Right cardiac atrium (tissue), 5 donors: ENCODE results near the gene TMEM45A. TPM values are rescaled to one million over a fixed set of nuclear protein-coding genes. Genes with fewer than 3 reads are reported as not detected.
A peak's percentile ranks its signal among the peaks of the same experiment; 100 is the strongest.

Source experiments
- ATAC-seq, 2 donors: fragments of 200-7000 bp; cut with Tn5 transposase; one replicate each; pipeline versions ENCODE4 v1.8.0 to v1.9.1; 2020; ENCODE audit warnings: moderate library complexity in 2 of 2, mild to moderate bottlenecking in 1 of 2
- DNase-seq, 3 donors: peaks; one replicate each; pipeline ENCODE4 v3.0.0-alpha.2; 2020
- H3K27ac ChIP-seq: one replicate; pipeline ENCODE4 v1.5.1; 2013; ENCODE audit warnings: mild to moderate bottlenecking, low read length, control low read depth, moderate library complexity
- H3K27me3 ChIP-seq: one replicate; pipeline ENCODE4 v1.6.1; 2013; ENCODE audit not compliant: control insufficient read depth, insufficient read depth
- H3K4me1 ChIP-seq: one replicate; pipeline ENCODE4 v1.6.1; 2013; ENCODE audit warnings: low read length; ENCODE audit not compliant: control insufficient read depth, insufficient read depth
- H3K4me3 ChIP-seq: one replicate; pipeline ENCODE4 v1.5.1; 2013; ENCODE audit warnings: low read length, control low read depth
- H3K9me3 ChIP-seq: one replicate; pipeline ENCODE4 v1.6.1; 2013; ENCODE audit warnings: low read length; ENCODE audit not compliant: control insufficient read depth
- whole genome bisulfite sequencing: extraction: QIAGEN DNeasy Blood & Tissue Kit; methylation state at CpG from one replicate; pipeline ENCODE4 v1.1.7; 2013; 5-methylcytosine and 5-hydroxymethylcytosine counted together
- intact Hi-C, 4 donors: fragments of 100-400 bp; cut with DNase I; formaldehyde crosslinking; loops; one replicate each; pipeline versions ENCODE4 v1.11.0 to v1.14.0; 2022 to 2023
- polyA plus RNA-seq: library from polyadenylated mRNA; stranded (reverse); fragments of 200-250 nt; gene quantifications from one replicate; pipeline ENCODE4 v1.2.3, GENCODE V29; 2013
- total RNA-seq, 4 donors: library from RNA; stranded (reverse); fragmentation: NEBNext Ultra II Directional; extraction: Animal tissue kit (Norgen Biotek cat#: 25700); gene quantifications; one replicate each; pipeline ENCODE4 v1.2.1, GENCODE V29; 2021
- donor health status: healthy with polysubstance abuse.
- donor health status: DM: no; HTN: yes; CAD: no.
- donor health status: DM: no; HTN: no; CAD: no.
- donor health status: DM: no; HTN: yes; CAD: no; lungs with severe emphysema.
- donor health status: DM: yes; HTN: yes; CAD: no.

TMEM45A gene
- total and polyA plus RNA-seq, 5 donors = 7.6 to 21.0 (median 13.2) TPM

DNA sequence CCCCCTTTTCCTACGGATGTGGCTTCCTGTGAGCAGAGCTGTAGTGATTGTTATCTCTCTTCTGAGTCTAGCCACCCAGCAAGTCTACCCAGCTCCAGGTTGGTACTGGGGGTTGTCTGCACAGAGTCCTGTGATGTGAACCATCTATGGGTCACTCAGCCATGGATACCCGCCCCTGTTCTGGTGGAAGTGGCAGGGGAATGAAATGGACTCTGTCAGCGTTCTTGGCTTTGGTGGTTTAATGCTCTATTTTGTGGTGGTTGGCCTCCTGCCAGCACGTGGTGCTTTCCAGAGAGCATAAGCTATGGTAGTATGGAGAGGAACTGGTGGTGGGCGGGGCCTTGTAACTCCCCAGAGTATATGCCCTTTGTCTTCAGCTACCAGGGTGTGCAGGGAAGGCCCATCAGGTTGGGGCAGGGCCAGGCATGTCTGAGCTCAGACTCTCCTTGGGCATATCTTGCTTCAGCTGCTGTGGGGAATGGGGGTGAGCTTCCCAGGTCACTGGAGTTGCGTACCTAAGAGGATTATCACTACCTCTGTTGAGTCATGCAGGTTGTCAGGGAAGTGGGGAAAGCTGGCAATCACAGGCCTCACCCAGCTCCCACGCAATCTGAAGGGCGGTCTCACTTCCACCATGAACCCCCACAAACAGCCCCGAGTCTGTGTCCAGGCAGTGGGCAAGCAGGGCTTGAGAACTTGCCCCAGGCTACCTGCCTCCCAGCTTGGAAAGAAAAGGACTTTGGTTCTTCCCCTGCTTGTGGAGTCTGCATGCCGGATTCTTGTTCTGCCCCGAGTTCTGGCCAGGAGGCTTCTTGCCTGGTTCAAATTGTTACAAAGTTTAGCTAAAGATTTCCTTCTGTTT is 108.0 kb downstream of the TMEM45A start:
- ATAC-seq = no peak
- no peak for DNase-seq
- no peak overlapping the region for H3K27ac ChIP-seq
- WGBS = 76% methylated on average over 11 of the region's 11 CpGs
- no peak overlapping the region for H3K4me3 ChIP-seq
- no peaks in the 10 kb centered on the region for H3K4me1 ChIP-seq
- intact Hi-C loops = no loop called here
- H3K9me3 ChIP-seq = no peaks in the 10 kb centered on the region
- H3K27me3 ChIP-seq = no peaks in the 10 kb centered on the region

DNA sequence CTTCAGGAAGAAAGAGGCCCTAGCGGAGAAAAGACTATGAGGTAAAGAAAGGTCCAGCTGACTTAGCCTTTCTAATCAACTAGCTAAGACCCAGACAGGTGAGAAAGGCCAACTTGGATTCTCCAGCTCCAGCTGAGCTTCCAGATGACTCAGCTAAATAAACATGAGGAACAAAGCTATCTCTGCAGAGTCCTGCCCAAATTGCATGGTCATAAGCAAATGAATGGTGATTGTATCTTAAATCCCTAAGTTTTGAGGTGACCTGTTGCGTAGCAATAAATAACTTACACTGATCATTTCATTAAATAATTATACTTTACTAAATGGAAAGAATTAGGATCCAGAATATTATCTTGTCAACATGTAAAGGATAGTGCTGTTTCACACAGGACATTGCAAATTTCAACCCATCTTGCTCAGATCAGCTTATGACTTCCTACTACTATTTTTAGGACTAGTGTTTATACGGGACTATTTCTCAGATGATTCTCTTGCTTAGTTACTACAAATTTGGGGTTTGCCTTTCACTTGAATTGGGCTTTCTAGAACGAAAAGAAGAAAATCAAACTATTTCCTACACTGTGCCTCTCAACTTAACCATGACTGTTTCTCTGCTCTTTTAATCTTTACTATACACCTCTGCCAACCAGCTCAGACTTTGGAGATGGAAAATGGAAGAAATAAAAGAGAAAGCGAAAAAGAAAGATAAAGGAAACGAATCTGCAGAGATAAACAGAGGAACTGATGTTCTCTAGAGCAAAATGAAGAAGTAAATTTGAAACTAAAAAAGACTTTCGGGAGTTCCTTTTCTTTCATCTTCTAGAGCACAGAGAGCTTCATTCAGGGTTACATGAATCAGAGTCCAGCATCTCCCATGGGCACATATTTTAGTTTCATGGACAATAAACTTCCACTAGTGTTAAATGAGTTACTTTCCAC is 110.4 kb downstream of the TMEM45A start:
- Histone ChIP-seq H3K27ac (no peak overlapping the region), H3K27me3 (no peaks in the 10 kb centered on the region), H3K9me3 (no peaks in the 10 kb centered on the region), H3K4me3 (no peak overlapping the region), H3K4me1 (no peaks in the 10 kb centered on the region)
- ATAC-seq = no peak
- WGBS = 49% methylated on average over 7 of the region's 7 CpGs
- intact Hi-C loops = no loop called here
- no peak for DNase-seq

DNA sequence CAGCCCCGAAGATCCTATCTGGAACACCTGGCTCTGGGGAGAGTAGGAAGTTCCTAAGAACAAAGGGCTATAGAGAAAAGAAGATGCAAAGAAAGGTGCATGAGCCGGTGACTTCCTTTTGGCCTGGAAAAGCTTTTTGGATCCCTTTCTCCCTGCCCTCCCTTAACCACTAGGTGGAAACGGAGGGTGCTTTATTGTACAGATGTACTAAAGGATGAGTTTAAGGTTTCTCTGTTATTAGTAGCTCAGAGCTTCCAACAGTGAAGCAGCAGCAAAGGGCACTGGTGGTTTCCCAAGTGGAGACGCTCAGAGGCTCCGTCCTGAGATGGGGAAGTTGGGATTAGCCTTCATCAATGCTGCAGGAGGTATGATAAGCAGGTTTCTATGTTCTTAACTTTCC is 111.0 kb downstream of the TMEM45A start:
- Histone ChIP-seq H3K27ac (no peak overlapping the region), H3K4me1 (no peaks in the 10 kb centered on the region), H3K27me3 (no peaks in the 10 kb centered on the region), H3K9me3 (no peaks in the 10 kb centered on the region), H3K4me3 (no peak overlapping the region)
- DNase-seq (no peak), ATAC-seq (peak; percentile 21 to 45)
- intact Hi-C loops = no loop called here
- 43% methylated on average over 5 of the region's 5 CpGs for WGBS

DNA sequence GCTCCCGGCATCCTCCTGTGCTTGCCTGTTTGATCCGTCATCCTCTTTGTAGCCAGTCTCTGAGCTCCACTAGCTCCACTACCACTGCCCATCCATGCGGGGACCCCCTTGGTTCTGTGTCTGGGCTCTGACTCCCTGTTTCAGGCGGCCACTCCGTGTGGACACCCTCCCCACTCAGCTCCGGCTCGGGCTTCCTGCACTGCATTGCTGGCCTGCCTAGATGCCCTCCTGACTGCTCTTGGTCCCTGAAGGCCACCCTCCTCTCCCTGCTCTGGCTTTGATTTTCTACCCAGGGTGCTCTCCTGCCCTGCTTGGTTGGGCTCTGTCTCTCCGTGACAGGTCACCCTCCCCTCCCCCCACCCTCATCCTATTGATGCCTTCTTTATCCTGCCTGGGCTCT is 112.9 kb downstream of the TMEM45A start:
- 77% methylated on average over 8 of the region's 8 CpGs for WGBS
- DNase-seq (peak in 1 of 3 donors; percentile 44), ATAC-seq (no peak)
- Histone ChIP-seq H3K27ac (no peak overlapping the region), H3K4me3 (no peak overlapping the region), H3K9me3 (no peaks in the 10 kb centered on the region), H3K27me3 (no peaks in the 10 kb centered on the region), H3K4me1 (no peaks in the 10 kb centered on the region)
- intact Hi-C loops = no loop called here

DNA sequence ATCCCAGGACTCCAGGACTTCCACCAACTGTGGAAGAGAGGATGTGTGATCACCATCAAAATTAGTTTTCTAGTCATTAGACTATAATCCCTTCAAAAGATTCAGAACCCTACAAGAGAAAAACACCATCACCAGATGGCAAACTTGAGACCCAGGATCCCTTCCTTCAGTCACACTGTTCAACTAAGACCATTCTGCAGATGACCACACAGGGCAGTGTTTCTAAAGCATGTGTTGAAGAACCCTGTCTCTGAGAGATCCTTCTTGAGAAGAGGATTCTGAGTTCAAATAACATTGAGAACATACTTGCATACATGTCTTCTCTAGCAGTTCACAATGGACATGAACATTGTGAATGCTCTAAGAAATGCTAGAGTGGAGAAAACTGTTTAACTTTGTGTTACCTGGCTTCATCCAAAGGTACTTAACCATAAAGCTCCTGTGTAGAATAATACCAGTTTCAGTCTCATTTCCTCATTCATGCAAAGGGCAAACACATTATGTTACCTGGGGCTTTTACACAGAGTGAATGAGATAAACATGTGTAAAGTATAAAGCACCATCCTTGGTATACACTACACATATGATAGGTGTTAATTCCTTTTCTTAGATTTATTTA is 114.6 kb downstream of the TMEM45A start:
- ATAC-seq = no peak
- DNase-seq = no peak
- Histone ChIP-seq H3K27me3 (no peaks in the 10 kb centered on the region), H3K27ac (no peak overlapping the region), H3K9me3 (no peaks in the 10 kb centered on the region), H3K4me3 (no peak overlapping the region), H3K4me1 (no peaks in the 10 kb centered on the region)
- intact Hi-C loops = no loop called here

DNA sequence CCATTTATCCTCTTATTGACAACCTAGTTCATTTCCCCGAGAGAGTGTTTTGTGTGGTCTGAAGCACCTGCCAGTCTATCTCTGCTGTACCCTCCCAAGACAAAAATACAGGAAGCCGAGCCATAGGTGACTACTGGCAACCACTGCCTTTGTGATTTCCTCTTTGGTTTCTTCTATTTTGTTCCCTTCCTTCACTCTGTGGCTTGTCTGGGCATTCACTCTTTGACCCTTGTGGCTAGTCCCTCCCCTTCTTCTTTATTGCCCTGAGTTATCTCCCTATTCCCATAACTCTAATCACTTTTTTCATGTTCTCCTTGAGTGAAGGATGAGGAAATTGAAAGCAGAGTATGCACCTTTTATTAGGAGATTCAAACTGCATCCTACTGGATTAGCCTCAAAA is 116.9 kb downstream of the TMEM45A start, which contains the start of gene ADGRG7:
Gene ADGRG7, plus strand, starts transcription at position 297 of the 400 bp plus-strand sequence. CDS start 256 bp downstream, outside the sequence.
- Histone ChIP-seq H3K27ac (no peak within 1 kb of the TSS), H3K27me3 (no peaks in the 10 kb centered on the region), H3K4me1 (no peaks in the 10 kb centered on the region), H3K9me3 (no peaks in the 10 kb centered on the region), H3K4me3 (no peak within 1 kb of the TSS)
- WGBS = 55% methylated on average over 2 of the region's 2 CpGs
- DNase-seq = no peak
- ATAC-seq = no peak
- intact Hi-C loops = no loop called here

DNA sequence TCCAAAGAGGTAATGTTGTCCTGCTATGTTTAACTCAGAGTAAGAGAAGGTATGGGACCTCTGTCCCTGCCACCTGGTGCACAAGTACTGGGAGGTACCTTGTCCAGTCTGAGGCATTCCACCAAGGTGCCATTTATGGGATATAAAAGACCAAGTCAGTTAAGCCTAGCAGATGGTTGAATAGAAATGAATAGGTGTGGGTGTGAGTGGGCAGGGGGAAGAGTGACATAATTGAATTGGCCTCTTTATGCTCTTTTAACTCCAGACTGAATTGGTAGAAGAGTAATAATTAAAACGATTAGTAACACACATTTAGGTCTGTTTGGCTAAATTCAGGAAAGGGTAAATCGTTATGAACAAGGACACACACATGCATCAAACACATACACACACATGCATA is 117.5 kb downstream of the TMEM45A start:
- Histone ChIP-seq H3K9me3 (no peaks in the 10 kb centered on the region), H3K4me1 (no peaks in the 10 kb centered on the region), H3K27ac (no peak overlapping the region), H3K4me3 (no peak overlapping the region), H3K27me3 (no peaks in the 10 kb centered on the region)
- 74% methylated on average over 2 of the region's 2 CpGs for WGBS
- intact Hi-C loops = no loop called here
- DNase-seq = no peak
- ATAC-seq = no peak

DNA sequence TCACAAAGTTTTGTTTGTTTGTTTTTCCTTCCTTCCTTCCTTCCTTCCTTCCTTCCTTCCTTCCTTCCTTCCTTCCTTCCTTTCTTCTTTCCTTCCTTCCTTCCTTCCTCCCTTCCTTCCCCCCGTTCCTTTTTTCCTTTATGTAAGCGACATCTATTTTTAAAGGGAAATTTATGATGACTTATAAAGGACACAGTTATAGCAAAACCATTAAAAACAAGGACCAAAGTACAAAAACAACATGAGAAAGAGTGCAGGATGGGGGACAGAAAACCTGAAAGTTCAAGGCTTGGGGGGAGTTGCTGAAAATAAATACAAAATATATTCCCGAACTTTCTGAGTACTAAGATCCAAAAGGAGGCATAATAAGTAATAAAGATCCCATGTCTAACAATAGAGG is 118.8 kb downstream of the TMEM45A start:
- intact Hi-C loops = no loop called here
- no peak for ATAC-seq

DNA sequence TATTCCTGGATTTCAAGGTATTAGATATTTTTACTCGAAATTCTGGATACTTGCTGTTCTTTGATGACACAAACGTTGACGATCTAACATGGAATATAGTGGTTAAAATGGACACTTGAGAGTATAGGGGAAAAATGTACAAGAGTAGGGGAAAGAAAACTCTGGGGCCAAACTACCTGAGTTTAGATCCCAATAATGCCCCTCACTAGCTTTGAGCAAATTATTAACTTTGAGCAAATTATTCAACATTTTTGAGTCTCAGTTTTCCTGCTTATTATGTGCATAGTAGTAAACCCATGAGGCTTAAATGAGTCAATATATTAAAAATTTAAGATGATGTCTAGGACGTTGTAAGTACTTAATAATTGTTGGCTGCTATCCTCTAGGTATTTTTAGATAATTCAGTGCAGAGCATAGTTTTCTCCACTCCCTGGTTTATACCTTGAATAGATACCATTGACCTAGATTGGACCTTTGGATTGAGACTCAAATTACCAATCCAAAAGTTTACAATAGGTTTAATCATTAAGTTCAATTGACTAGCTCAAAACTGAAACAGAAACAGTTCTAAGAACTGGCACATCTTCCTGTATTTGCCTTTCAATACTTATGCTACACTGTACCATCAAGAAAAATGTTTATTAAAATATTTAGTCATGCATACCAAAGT is 121.4 kb downstream of the TMEM45A start:
- Histone ChIP-seq H3K27ac (no peak overlapping the region), H3K9me3 (no peaks in the 10 kb centered on the region), H3K27me3 (no peaks in the 10 kb centered on the region), H3K4me3 (no peak overlapping the region), H3K4me1 (no peaks in the 10 kb centered on the region)
- intact Hi-C loops = no loop called here
- DNase-seq = no peak
- ATAC-seq = no peak
- WGBS = 75% methylated on average over 4 of the region's 4 CpGs

More for the DNA sequence above, 118.8 kb downstream of the TMEM45A start:
- WGBS = 79% methylated on average over 3 of the region's 3 CpGs
- no peak overlapping the region for H3K4me3 ChIP-seq
- no peaks in the 10 kb centered on the region for H3K27me3 ChIP-seq
- H3K9me3 ChIP-seq = no peaks in the 10 kb centered on the region
- H3K4me1 ChIP-seq = no peaks in the 10 kb centered on the region
- no peak overlapping the region for H3K27ac ChIP-seq
- DNase-seq = no peak

DNA sequence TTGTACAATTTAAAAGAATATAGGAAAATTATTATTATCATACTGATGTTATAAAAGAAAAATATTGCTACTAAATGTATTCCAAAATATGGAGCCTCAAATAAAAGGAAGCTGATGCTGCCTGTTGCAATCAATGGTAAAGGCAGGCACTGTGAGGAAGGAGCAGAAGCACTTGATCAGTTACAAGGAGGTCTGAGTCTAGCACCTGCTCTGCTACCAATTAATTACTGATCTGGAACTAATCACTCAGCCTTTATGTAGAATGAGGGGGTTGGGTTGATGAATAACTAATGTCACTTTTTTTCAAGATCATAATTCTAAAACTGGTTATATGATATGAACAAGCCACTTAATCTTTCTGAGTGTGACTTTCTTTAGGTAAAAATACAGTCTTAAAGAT is 122.5 kb downstream of the TMEM45A start:
- H3K9me3 ChIP-seq = no peaks in the 10 kb centered on the region
- H3K4me3 ChIP-seq = no peak overlapping the region
- H3K27me3 ChIP-seq = no peaks in the 10 kb centered on the region
- no peaks in the 10 kb centered on the region for H3K4me1 ChIP-seq
- ATAC-seq (no peak), DNase-seq (no peak)
- intact Hi-C loops = no loop called here
- no peak overlapping the region for H3K27ac ChIP-seq
